Measurements from ENCODE around the gene HTRA1.

The HTRA1 gene

DNA sequence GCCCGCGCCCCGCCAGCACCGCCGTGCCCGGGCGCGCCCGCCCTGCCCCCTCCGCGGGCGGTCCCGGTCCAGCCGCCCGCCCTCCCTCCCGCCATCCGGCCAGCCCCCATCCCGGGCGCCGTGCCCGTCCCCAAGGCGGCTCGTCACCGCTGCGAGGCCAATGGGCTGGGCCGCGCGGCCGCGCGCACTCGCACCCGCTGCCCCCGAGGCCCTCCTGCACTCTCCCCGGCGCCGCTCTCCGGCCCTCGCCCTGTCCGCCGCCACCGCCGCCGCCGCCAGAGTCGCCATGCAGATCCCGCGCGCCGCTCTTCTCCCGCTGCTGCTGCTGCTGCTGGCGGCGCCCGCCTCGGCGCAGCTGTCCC lies at the start of gene HTRA1:
HTRA1 (plus strand) TSS at position 187 of the 362 bp plus-strand sequence; CDS start at position 287, 100 bp downstream.
- DNase-seq: peak; percentile 74

DNA sequence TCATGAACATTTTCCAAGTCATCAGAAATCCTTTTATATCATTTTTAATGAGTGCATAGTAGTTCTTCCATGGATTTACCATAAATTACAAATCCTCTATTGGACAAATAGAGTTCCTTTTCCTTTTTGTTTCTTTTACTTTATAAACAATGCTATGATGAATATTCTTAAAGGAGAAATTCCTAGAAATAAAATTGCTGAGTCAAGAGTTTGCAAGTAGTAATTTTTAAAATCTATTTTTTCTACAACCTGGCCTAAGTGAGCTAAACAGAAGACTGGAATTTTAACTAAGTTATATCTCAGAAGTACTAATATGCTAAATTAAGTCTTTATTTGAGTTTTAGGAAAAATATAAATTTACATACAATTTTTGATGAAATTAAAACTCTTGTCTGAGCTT lies 48.0 kb upstream of the HTRA1 start:
- no peak for DNase-seq

DNA sequence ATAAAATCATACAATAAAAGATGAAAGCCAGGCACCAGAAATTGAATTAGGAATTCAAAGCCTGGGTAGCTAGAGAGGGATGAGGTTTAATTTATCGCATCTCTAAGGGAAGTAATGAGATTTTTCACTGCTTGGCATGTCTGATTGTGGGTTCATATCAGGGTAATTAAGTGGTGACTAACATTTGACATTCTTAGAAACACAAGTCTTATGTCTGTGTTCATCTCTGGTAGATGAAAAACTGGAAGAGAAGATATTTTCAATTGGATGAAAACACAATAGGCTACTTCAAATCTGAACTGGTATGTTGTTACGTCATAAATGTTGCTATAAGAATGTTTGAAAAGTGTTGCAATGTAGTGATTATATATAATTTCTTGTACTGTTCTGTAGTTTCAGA lies 43.7 kb upstream of the HTRA1 start:
- DNase-seq: peak; percentile 60

DNA sequence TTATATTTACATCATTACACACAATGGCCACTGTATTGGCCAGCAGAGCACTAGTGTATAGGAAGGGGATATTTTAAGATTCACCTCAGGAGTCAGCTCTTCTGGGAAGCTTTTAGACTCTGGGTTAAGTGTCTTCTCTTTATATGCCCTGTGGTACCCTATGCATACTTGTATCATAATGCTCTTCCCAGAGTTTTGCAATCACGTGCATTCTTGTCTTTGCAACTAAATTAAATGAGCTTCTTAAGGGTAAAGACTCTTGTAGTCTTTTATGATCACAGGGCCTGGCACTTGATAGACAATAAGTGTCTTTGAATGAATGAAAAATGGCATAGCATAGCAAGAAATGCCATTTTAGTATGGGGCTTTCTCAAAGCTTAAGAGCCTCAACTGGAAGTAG lies 42.3 kb upstream of the HTRA1 start:
- DNase-seq: no peak

DNA sequence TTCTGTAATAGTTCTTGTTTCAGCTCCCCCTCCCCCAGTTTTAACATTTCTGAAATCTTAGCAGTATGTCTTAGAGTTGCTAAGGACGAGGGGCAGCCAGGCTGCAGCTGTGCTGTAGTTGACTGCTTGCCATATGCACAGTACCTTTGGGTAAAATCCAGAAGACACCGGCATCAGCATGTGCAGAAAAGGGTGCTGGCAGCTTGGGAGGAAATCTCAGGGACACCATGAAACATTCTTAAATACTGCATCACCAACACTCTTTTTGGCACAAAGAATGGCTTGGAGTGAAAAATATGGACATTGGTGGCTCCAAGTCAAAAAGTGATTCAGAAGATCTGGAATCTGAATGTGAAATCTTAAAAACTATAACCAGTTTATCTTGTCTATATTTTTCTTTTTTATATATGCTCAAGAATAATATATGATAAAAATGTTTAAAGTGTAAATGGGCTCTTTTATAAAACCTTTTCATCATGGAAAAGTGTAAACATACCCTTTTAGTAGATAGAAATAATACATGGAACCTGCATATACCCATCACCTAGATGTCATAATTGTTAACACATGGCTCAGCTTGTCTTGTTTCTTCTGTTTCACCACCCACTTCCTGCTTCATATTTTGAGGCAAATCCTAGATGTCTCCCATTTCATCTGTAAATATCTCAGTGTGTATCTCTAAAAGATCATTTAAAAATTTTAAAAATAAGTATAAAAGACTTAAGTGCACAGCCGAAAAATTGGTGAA lies 41.3 kb upstream of the HTRA1 start:
- DNase-seq: peak; percentile 87

DNA sequence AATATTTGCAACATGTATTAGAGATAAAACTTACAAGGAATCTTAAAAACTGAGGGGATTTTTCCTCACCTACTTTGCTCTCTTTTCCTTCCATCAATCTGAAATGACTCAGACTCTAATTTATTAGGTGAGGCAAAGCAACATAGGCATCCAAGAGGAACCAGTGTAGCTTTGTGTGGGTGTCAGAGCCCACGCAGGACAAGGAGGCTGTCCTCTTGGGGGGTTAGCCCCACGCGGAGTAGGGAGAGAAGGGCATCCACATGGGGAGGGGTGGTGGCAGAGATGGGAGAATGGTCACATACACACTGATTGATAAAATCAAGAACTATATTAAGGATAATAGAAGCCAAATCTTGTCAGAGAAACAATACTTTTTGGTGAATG lies 40.7 kb upstream of the HTRA1 start:
- DNase-seq: no peak

DNA sequence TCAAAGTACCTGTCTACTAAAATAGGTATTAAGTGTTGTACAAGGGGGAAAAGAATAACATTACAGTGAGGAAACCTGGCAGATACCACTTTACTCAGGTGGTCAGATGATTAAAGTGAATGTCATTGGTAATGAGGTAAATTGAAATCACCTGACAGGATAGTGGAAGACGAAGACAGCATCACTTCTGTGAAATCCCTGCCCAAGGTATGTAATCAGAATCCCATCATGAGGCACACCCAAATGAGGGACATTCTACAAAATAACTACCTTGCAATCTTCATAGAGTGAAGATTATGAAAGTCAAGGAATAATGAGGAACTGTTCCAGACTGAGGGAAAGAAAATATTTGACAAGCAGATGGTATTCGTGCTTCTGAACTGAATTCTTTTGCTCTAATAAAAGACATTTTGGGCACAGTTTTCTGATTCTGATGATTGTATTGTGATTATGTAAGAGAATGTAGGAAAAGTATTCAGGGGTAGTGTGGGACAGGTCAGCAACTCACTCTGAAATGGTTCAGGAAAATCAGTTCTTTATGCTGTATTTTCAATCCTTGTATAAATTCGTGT lies 40.2 kb upstream of the HTRA1 start:
- peak; percentile 8 for DNase-seq

DNA sequence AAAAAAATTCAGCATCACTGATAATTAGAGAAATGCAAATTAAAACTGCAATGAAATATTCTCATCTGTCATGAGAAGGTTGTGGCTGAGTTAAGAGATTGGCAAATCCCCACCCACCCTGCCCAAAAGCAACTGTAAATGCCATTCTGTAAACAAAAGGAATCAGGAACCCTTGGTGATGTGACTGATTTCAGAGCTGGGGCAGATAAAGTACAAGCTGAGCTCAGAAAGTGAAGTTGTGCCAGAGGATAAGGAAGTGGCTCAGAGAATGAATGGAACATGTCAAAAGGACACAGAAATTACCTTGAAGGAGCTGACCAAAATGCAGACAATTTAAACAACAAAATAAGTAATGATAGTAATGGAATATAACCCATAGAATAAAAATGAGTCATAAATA lies 39.6 kb upstream of the HTRA1 start:
- DNase-seq: no peak

DNA sequence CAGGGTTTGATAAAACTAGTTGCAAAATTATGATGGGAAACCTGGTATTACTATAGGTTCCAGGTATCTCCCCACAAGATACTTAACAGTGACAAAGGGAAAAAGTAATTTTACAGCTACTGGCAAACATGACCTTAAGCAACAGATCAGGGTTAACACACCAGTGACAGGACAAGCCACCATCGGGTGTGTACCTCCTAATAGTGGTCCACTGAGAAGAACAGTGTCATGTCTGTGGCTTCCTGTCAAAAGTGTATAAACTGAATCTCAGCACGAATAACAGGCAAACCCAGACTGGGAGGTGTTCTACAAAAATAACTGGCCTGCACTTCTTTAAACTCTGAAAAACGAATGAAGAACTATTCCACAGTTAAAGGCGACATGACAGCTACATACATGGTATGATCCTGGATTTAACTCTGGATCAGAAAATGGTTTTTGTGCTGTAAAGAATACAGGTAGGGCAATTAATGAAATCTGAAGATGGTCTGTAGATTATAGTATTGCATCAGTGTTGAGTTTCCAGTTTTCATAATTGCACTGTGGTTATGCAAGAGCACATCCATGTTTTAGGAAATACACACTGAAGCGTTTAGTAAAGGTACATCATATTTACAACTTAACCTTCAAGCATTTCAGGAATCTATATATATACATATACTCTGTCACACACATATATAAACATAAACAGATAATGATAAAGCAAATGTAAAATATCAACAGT lies 38.9 kb upstream of the HTRA1 start:
- no peak for DNase-seq

DNA sequence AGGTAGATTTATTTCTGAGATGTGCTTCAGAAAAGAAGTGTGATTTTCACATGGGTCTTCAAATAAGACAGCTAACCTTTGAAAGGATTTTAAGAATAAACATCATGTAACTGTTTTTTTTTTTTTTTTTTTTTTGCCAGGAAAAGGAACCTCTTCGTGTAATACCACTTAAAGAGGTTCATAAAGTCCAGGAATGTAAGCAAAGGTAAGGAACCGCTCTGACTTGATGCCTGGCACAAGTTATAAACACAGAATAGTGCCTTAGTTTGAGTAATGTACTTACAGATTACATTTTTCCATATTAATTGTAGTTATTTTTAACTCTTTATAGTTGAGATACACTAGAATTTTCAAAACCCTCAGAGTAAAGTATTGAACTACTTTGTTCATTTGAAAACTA lies 37.3 kb upstream of the HTRA1 start:
- no peak for DNase-seq

DNA sequence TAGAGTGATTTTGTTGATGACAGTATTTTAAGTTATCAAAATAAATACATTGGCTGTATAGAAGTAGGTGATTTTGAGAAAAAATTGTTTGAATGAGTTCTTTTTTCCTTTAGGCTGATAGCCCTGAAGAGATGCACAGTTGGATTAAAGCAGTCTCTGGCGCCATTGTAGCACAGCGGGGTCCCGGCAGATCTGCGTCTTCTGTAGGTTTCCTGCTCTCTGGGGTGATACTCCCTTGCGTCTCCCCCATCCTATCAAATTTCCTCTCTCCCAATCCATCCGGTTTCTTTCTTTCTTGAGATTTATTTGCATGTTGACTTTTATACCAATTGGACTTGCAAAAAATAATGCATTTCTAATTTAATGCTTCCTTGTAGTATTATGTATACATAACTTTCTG lies 34.5 kb upstream of the HTRA1 start:
- no peak for DNase-seq

DNA sequence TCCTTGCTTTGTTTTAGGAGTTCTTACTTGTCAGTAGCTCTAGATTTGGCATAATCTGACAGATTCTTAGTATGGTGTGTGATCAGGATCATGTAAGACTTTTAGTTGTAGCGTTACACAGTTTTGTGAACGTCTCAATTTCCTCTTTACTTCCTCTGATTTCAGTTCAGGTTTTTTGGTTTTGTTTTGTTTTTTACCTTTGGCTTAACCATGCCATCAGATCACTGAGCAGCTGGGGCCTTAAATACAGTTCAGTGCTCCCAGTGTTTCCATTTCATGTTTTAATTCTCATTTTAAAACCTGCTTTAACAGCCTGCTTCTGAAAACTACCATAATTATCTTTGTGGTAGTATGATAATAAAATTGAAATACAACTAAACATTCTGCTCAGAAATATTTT lies 34.1 kb upstream of the HTRA1 start:
- DNase-seq: no peak

DNA sequence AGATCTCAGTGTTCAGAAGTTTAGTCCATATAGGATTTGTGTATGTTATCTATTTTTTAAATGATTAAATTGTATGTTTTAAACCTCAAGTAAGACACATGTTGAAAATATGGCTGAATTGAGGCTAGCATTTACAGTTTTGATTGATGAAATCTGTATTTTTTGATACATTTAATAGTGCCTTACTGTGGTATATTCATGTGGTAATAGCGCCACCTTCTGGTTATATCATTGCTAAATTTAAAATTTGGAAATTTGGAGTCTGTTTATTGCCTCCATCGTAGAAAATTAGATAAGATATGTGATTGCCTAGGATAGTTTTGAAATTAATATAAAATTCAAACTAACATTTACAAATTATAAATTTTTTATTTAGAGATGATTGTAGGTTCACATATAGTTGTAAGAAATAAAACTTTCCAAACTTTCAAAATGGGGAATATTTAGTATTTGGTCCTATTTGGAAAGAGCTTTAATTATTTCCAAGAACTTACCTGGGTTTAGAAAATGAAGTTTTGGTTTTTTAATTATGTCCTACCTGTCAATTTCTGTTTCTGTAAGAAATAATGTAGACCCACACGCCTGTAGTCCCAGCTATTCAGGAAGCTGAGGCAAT lies 26.0 kb upstream of the HTRA1 start:
- DNase-seq: peak; percentile 40

DNA sequence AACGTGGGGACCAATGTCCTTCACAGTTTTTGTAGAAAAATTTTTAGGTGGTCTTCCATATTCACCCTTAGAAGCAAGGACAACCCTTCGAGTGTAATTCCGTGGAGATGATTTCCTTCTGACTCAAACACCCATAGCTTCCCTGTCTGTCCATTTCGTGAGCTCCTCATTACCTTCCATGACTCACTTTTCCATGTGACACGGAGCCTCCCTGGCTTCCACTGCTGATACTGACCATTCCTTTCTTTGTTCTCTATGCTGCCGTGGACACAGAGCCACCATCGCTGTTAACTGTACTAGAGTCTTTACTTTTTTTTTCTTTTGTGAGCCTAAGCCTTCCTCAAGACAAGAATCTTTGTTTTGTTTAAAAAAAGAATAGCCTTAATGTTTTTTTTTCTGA lies 19.4 kb upstream of the HTRA1 start:
- peak; percentile 62 for DNase-seq

DNA sequence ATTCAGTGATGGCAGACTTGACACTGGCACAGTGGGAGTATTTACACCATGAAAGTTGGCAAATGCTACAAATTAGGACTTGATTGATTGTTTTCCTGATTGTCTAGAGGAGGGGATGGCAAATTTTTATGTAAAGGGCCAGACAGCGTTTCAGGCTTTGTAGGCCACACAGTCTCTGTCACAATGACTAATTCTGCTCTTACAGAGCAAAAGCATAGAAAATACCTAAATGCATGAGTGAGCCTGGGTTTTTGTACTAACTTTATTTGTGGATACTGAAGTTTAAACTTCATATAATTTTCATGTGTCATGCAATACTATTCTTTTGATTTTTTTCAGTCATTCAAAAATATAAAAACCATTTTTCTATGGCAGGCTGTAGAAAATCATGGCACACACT lies 15.9 kb upstream of the HTRA1 start:
- DNase-seq: peak; percentile 20

DNA sequence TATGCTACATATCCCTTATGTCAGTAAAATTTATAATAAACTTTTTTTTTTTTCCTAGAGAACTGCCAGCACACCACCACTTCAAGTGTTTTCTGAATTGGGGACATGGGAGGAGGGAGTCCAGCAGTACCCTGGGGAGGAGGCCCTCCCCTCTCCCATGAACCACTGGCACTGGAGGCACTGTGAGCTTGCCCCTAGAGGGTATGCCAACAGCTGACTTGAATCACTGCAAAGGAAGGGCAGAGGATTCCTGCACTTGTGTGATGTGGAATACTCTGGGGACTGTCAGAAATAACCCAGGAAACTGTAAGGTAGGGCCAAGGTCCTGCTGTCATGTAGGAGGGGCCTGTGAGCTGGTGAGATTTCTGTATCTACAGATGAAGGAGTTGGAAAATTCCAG lies 15.4 kb upstream of the HTRA1 start:
- no peak for DNase-seq

DNA sequence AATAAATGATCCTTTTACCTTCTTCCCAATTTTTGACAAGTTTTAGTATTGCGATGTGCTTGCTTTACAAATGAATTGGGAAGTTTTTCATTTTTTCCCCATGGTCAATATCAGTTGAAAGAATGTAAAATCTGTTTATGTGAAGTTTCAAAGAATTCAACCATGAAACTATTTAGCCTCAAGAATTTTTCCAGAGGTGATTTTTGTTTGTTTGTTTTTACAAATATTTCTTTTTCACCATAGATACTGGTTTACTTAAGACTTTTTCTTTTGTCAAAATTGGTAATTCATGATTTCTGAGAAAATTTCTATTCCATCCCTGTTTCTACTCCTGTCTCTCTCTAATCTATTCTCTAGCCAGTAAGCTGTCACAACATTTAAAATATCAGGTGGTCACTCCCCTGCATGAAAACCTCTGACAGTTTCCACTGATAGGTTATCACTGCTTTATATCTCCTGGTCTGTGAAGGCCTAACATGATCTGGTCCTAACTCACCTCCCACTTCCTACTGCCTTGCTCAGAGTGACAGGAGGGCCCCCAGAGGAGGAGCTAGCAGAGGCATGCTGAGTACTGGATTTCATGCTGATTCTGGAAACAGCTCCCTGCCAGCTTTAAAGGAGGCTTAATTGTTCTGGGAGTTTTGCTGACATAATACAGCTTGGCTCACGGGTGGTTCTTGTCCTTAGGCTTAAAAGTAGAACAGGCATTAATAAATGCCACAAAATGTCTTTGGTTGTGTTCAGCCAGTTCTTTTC lies 14.5 kb upstream of the HTRA1 start:
- no peak for DNase-seq

DNA sequence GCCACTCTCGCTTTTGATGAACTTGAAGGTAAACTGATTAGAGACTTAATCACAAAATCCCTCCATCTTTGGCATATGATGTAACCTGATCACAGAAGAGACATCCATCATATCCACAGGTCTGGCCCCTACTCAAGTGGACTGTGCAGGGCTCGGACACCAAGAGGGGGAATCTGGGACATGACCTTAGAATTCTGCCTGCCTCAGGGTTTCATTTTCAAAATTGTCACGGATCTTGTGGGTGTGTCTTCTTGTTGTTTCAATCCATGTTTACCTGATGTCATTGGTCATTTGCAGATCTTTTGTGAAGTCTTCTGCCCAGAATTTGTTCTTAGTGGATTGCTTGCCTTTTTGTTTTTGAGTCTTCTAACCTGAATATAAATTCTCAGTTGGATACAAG lies 12.8 kb upstream of the HTRA1 start:
- DNase-seq: no peak

DNA sequence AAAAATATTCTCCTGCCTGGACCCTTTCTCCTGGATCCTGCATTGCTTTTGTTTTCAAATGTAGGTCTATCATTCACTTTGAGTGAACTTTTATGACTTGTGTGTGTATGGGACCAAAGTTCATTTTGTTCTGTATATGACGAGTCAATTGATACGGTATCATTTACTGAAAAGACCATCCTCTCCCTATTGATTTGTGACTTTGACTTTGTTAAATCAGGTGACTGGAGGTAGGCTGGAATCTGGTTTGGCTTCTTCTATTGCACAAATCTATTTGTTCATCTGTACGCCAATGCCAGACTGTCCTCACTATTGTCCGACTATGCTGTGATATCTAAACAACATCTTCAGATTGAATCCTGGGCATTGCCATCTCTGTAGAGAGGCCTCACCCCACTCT lies 12.2 kb upstream of the HTRA1 start:
- no peak for DNase-seq

DNA sequence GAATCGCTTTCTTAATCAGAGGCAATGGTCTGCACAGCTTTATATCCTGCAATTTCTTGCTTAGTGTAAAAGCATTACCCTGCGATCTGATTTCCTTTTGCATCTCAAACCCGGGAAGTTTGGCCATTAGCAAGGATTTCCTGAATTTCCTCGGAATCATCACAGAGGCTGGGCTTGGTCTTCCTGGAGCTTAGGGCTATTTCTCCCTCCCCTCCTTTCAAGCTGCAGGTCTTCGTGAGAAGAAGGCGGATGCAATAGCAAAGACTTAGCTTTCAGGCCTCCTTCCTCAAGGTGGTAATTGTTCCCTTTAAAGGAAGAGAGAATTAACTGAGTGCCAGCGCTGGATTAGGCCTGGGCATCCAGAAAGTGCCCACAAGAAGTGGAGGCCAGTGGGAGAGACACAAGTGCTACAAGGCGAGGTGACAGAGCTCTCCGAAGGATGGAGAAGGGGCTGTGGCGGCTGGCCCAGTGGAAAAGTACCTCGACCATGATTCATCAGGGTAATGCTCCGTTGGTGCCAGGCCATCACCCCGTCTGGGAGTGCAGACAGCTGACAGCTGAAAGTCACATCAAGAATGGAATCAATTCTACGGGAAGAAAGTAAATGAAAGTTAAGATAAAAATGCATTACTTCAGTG lies 10.9 kb upstream of the HTRA1 start:
- no peak for DNase-seq

DNA sequence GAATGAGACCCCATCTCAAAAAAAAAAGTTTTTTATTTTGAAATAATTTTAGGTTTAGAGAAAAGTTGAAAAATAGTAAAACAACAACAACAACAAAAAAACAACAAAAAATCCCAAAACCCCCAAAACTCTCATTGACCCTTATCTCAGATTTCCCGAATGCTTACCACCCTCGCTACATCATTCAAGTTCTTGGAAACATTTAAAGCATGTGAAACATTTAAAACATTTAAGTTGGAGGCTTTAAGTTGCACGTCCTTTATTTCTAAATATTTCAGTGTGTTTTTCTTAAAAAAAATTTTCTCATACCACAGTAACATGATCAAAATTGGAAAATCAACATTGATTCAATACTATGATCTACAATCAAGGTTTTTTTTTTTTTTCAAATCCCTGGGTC lies 7.3 kb upstream of the HTRA1 start:
- DNase-seq: peak; percentile 39

DNA sequence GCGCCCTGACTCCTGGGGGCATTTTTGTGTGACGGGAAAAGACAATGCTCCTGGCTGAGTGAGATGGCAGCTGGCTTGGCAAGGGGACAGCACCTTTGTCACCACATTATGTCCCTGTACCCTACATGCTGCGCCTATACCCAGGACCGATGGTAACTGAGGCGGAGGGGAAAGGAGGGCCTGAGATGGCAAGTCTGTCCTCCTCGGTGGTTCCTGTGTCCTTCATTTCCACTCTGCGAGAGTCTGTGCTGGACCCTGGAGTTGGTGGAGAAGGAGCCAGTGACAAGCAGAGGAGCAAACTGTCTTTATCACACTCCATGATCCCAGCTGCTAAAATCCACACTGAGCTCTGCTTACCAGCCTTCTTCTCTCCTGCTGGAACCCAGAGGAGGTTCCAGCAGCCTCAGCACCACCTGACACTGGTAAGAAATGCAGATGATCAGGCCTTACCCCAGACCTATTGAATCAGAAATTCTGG lies 6.7 kb upstream of the HTRA1 start, which contains the start of gene ARMS2:
ARMS2 (plus strand) TSS at position 51 of the 478 bp plus-strand sequence; CDS start at position 126, 75 bp downstream.
- no peak for DNase-seq
